NCI-H446 (cell line): ENCODE results near the gene IFNA7.
"Not testable (repeated sequence)": the region's sequence is repeated elsewhere in the genome, so short reads cannot be mapped to it uniquely, and the experiment has no call there.

Experiments used
- DNase-seq, 2 experiments: peaks; one replicate each; lab custom pipeline; 2025; lab: John Stamatoyannopoulos, UW

IFNA7 gene

DNA sequence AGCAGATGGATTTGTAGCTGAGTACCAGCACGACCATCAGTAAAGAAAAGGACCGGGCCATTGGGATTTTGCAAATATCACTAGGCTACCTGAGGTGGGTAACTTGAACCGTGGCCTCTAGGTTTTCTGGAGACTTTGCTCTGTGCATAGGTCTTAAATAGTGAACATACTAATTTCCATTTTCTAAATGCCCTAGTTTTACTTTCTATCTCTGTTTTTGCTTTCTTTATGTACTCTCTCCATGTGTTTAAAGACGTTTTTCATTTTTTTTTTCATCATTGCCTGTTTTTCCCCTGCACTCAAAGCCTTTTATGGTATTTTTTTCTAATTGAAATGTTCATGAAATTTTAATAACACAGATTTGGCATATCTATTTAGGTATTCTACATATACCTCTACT, at the start of gene IFNA7:
TSS of gene IFNA7 (minus strand) at position 101 of the 400 bp plus-strand sequence. CDS start at position 61, 40 bp downstream.
- not testable (repeated sequence) for DNase-seq

DNA sequence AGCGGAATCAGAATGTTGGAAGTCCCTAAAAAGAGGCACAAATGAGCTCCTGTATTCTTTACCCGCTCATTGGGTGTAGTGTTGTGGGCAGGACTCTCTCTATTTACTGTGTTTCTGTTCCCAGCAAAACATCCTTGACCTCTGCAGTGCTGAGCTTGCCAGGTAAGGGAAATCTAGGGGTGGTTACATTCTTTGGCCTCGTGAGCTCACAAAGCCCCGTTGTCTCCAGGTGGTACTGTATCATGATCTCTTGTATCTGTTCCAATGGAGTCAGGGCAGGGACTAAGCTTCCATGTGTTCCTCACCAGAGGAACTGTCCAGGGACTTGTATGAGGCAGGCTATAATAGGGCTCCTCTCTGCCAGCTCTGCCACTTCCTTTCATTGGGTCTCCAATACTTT, 49.6 kb upstream of the IFNA7 start:
- DNase-seq, result no peak

DNA sequence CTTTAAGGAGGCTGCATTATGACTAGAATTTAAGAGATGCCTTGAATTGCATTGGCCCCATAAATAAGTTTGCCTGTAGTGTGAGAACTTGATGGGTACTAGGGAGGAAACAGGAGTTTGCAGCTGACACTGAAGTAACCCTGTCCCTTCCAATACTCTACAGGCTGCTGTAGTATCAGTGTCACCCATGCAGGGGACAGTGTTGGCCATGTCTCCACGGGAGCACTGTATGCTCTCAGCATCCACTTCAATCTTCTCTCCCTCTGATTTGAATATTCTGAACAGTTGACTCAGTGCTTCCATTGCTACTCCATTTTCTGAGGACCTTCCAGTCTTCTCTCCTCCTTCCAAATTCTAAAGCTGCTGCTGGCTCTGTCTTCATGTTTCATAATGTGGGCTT, 49.2 kb upstream of the IFNA7 start:
- DNase-seq, result no peak

DNA sequence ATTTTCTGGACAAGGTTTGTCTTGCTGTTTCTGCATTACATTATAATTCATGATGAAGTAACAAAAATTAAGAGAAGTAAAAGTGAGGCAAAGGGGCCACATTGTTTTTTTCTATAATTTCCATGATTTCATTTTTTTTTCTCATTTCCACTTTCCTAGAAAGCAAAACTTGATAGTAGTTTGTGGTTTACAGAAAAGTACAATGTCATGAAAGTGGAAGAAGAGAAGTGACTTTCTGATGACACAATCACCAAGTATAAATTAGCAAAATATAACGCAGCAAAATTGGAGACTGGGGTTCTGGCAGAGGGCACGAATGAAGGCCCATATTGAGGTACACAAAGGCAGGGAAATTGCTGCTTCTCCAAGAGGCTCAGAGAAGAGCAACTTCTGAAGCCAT, 42.8 kb upstream of the IFNA7 start:
- no peak for DNase-seq

DNA sequence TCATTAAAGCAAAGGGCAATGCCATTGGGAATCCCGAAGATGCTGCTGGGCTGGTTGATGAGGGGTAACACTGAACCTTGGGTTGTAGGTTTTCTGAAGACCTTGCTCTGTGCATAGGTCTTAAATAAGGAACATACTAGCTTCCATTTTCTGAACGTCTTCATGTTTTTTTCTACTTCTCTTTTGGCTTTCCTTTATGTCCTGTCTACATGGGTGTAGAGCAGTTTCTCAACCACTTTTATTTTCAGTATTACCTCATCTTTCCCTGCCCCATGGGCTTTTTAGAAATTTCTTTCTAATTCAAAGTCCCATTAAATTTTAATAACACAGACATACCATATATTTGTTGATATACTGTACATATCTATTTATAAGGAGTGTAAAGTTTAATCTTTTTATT, 37.9 kb upstream of the IFNA7 start, which contains the start of gene IFNA14:
TSS of gene IFNA14 (minus strand) at position 95 of the 400 bp plus-strand sequence. CDS start at position 25, 70 bp downstream.
- no peak for DNase-seq

DNA sequence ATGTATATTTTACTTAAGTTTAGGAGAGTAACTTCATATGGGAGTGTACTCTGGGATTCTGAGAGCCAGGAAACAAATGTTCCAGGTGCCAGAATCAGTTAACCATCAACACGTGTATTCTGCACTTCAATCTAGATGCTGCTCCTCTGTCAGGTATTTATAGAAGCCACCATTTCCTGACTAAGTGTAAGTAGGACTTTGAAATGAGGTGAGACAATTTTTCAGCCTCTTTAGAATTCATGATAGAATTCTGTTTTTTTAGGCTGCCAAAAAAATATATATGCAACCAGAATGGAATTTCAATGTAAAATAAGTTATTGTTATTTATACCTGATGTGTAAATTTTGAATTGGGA, 34.3 kb upstream of the IFNA7 start:
- DNase-seq, result not testable (repeated sequence)

DNA sequence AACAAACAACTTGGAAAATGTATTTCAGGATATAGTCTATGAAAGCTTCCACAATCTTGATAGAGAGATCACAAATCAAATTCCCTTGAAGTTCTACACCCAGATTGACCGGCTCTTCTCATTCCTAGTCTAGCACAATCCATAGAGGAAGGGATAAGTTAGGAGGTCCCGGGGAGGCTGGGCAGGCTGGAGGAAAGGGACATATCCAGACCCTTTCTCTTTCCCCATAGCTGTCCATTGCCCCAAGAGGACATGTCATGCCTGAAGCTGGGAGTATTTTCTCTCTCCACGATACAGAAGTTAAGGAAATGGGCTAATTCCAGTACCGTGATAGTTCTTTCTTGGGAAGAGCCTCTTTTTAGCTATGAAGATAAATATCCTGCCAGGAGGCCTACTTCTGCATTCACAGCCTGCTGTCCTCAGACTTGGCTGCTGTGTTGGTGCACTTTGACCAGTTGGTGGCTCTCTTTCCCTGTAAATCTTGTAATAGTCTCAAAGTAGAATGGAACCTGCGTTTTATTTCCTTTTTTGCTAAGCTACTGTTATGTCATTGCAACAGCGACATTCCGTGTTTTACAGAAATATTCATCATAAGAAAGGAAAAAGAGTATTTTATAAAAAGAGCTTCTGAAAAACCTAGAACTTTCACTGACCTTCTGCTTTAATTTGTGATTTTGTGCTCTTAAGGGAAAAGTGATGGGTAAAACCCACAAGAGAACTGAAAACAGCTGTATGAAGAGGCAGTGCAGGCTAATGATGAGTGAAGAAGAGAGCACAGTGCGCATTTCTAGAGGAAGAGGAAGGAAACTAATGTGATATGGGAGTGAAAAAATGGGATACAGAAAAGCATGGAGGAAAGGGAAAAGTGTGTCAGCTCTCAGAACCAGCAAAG, 33.7 kb upstream of the IFNA7 start:
- peak in 1 of 2 experiments; percentile 39 for DNase-seq

DNA sequence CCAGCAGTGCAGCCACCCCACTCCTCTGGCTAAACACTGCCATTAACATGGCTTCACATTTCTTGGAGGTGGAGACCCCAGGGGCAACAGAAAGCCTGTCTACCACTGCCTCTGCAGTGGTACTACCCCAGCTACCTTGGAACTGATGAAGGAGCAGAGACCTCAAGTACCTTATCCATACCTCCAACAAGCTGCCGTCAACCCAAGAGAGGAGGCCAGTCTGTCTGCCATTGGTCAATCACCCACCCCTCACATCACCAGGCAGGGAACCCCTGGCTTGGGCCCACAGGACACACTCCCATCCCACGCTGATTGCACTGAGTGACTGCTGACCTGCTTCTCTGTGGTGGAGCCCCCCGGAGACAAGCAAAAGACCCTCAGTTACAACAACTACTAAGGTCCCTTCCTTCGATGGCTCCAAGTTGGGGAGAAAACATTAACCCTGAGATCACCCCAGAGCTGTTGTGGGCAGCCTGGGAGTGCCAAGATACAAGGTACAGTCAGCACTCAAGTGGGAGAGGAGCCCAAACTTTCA, 32.2 kb upstream of the IFNA7 start:
- no peak for DNase-seq

DNA sequence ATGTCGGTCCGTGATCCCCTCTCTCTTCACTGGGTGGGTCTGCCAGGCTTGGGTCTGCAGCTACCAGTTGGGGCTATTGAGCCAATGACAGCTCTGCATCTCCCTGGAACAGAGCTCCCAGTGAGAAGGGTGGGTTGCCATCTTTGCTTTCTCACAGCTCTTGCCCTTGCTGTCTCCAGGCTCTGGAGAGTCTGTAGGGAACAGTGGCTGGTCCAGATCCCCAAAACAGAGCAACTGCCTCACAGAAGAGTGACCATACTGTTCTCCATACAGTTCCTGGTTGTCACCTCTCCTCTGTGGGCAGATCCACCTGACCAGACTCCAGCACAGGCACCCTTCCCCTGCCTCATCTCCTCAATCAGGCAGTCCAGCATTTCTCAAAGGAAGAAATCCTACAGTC, 31.3 kb upstream of the IFNA7 start:
- DNase-seq, result no peak

DNA sequence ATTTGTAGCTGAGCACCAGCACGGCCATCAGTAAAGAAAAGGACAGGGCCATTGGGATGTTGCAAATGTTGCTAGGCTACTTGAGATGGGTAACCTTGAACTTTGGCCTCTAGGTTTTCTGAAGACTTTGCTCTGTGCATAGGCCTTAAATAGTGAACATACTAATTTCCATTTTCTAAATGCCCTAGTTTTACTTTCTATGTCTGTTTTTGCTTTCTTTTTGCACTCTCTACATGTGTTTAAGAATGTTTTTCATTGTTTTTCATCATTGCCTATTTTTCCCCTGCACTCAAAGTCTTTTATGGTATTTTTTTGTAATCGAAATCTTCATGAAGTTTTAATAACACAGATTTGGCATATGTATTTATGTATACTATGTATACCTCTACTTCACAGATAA, 26.1 kb upstream of the IFNA7 start, which contains the start of gene IFNA17:
TSS of gene IFNA17 (minus strand) at position 101 of the 400 bp plus-strand sequence. CDS start at position 52, 49 bp downstream.
- no peak for DNase-seq

DNA sequence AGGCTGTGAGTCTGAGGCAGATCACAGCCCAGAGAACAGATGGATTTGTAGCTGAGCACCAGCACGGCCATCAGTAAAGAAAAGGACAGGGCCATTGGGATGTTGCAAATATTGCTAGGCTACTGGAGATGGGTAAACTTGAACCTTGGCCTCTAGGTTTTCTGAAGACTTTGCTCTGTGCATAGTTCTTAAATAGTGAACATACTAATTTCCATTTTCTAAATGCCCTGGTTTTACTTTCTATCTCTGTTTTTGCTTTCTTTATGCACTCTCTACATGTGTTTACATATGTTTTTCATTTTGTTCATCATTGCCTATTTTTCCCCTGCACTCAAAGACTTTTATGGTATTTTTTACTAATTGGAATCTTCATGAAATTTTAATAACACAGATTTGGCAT, 15.2 kb upstream of the IFNA7 start, which contains the start of gene IFNA16:
TSS of gene IFNA16 (minus strand) at position 101 of the 400 bp plus-strand sequence. CDS start at position 95, 6 bp downstream.
- DNase-seq, result not testable (repeated sequence)

DNA sequence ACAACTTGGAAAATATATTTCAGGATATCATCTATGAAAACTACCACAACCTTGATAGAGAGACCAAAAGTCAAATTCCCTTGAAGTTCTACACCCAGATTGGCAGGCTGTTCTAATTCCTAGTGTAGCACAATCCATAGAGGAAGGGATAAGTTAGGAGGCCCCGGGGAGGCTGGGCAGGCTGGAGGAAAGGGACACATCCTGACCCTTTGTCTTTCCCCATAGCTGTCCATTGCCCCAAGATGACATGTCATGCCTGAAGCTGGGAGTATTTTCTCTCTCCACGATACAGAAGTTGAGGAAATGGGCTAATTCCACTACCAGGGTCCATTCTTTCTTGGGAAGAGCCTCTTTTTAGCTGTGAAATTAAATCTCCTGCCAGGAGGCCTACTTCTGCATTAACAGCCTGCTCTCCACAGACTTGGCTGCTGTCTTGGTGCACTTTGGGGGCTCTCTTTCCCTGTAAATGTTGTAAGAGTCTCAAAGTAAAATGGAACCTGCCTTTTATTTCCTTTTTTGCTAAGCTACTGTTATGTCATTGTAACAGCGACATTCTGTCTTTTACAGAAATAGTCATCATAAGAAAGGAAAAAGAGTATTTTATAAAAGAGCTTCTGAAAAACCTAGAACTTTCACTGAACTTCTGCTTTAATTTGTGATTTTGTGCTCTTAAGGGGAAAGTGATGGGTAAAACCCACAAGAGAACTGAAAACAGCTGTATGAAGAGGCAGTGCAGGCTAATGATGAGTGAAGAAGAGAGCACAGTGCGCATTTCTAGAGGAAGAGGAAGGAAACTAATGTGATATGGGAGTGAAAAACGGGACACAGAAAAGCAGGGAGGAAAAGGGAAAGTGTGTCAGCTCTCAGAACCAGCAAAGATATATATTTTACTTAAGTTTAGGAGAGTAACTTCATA, 11.7 kb upstream of the IFNA7 start:
- not testable (repeated sequence) for DNase-seq

DNA sequence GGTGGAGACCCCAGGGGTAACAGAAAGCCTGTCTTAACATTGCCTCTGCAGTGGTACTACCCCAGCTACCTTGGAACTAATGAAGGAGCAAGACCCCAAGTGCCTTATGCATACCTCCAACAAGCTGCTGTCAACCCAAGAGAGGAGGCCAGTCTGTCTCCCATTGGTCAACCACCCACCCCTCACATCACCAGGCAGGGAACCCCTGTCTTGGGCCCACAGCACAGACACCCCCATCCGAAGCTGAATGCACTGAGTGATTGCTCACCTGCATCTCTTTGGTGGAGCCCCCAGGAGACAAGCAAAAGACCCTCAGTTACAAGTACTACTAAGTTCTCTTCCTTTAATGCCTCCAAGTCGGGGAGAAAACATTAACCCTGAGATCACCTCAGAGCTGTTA, 10.2 kb upstream of the IFNA7 start:
- DNase-seq, result not testable (repeated sequence)

DNA sequence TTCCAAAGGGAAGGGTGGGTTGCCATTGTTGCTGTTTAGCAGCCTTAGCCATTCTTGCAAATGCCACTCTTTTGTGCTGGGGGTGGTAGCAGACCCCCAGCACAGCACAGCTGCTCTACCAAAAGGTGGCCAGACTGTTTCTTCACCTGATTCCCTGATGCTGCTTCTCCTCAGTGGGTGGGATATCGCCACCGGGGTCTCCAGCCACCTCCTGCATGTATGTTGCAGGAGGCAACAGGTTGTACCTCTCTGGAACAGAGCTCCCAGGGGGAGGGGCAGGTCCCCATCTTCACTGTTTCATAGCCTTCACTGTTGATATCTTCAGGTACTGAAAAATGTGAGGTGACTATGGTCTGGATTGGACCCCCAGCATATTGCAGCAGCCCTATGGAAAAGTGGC, 8.8 kb upstream of the IFNA7 start:
- DNase-seq, result not testable (repeated sequence)

DNA sequence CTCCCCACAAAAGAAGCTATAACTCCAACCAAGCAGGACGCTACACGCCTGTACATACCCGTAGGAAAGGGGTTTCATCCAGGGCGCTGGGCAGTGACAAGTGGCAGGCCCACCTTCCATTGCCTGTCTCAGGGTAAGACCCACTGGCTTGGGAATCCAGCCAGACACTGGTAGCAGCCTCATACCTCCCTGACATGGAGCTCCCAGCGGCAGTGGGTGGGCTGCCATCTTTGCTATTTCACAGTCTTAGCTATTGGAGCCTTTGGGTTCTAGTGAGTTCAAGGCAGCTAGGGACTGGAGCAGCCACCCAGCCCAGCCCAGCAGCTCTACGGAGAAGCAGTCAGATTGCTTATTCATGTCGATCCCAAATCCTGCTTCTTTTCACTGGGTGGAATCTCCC, 8.3 kb upstream of the IFNA7 start:
- DNase-seq, result no peak

DNA sequence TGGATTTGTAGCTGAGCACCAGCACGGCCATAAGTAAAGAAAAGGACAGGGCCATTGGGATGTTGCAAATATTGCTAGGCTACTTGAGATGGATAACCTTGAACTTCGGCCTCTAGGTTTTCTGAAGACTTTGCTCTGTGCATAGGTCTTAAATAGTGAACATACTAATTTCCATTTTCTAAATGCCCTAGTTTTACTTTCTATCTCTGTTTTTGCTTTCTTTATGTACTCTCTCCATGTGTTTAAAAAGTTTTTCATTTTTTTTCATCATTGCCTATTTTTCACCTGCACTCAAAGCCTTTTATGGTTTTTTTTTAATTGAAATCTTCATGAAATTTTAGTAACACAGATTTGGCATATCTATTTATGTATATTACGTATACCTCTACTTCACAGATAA, 5.0 kb upstream of the IFNA7 start, which contains the start of gene IFNA10:
TSS of gene IFNA10 (minus strand) at position 101 of the 400 bp plus-strand sequence. CDS start at position 55, 46 bp downstream.
- not testable (repeated sequence) for DNase-seq

DNA sequence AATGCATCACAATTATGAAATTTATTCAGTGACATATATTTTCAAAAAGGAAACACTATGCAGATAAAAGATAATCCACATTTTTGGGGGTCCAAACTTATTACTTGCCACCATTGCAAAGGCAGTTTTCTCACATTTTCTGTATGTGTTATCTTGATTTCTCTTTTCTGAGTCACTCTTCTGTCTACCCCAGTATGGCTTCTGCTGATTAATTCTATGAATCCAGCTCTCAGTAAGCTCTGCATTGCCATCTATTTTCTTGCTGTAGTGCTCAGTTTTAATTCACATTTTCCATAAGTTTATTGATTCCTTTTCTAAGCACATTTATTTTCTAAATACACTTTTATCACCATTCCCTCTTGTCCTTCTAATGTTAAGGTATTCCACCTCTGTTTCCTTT, 3.2 kb upstream of the IFNA7 start:
- DNase-seq, result no peak

DNA sequence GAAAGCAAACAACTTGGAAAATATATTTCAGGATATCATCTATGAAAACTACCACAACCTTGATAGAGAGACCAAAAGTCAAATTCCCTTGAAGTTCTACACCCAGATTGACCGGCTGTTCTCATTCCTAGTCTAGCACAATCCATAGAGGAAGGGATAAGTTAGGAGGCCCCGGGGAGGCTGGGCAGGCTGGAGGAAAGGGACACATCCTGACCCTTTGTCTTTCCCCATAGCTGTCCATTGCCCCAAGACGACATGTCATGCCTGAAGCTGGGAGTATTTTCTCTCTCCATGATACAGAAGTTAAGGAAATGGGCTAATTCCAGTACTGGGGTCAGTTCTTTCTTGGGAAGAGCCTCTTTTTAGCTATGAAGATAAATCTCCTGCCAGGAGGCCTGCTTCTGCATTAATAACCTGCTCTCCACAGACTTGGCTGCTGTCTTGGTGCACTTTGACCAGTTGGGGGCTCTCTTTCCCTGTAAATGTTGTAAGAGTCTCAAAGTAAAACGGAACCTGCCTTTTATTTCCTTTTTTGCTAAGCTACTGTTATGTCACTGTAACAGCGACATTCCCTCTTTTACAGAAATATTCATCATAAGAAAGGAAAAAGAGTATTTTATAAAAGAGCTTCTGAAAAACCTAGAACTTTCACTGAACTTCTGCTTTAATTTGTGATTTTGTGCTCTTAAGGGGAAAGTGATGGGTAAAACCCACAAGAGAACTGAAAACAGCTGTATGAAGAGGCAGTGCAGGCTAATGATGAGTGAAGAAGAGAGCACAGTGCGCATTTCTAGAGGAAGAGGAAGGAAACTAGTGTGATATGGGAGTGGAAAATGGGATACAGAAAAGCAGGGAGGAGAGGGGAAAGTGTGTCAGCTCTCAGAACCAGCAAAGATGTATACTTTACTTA, 6.9 kb downstream of the IFNA7 start:
- peak in 1 of 2 experiments; percentile 6 for DNase-seq

DNA sequence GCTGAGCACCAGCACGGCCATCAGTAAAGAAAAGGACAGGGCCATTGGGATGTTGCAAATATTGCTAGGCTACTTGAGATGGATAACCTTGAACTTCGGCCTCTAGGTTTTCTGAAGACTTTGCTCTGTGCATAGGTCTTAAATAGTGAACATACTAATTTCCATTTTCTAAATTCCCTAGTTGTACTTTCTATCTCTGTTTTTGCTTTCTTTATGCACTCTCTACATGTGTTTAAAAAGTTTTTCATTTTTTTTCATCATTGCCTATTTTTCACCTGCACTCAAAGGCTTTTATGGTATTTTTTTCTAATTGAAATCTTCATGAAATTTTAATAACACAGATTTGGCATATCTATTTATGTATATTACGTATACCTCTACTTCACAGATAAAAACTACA, 14.5 kb downstream of the IFNA7 start, which contains the start of gene IFNA4:
TSS of gene IFNA4 (minus strand) at position 101 of the 400 bp plus-strand sequence. CDS start at position 45, 56 bp downstream.
- DNase-seq, result not testable (repeated sequence)
